GM23248 (cell line): Measurements from ENCODE around the gene SPATS2. TPM values are rescaled to one million over a fixed set of nuclear protein-coding genes. Genes with fewer than 3 reads are reported as not detected.

ENCODE experiments used
- DNase-seq: peaks from one replicate; pipeline ENCODE4 v3.0.0-alpha.2; 2015
- H2AFZ ChIP-seq: fragments of 200-600 bp; sonication (generic); 2 replicates; pipeline ENCODE4 v1.6.1; 2016; ENCODE audit warnings: antibody characterized with exemption
- H3F3A ChIP-seq: fragments of 200-600 bp; sonication (generic); 2 replicates; pipeline ENCODE4 v1.6.1; 2016; ENCODE audit warnings: mild to moderate bottlenecking, antibody characterized with exemption, mixed run types; ENCODE audit not compliant: insufficient read depth
- H3K27ac ChIP-seq: fragments of 200-600 bp; sonication (generic); 2 replicates; pipeline ENCODE4 v1.5.1; 2016; ENCODE audit warnings: mild to moderate bottlenecking
- H3K27me3 ChIP-seq: fragments of 200-600 bp; sonication (generic); replicated peaks from 2 replicates; pipeline ENCODE4 v1.6.1; 2016; ENCODE audit warnings: mild to moderate bottlenecking; ENCODE audit not compliant: insufficient read depth
- H3K36me3 ChIP-seq: fragments of 200-600 bp; sonication (generic); 2 replicates; pipeline ENCODE4 v1.6.1; 2016; ENCODE audit warnings: low read depth, mild to moderate bottlenecking
- H3K4me1 ChIP-seq: fragments of 200-600 bp; sonication (generic); 2 replicates; pipeline ENCODE4 v1.6.1; 2016; ENCODE audit warnings: mild to moderate bottlenecking; ENCODE audit not compliant: insufficient read depth
- H3K4me2 ChIP-seq: fragments of 200-600 bp; sonication (generic); one replicate; pipeline ENCODE4 v1.6.1; 2016; ENCODE audit warnings: mild to moderate bottlenecking; ENCODE audit not compliant: unreplicated experiment
- H3K4me3 ChIP-seq: fragments of 200-600 bp; sonication (generic); 2 replicates; pipeline ENCODE4 v1.5.1; 2016; ENCODE audit warnings: mild to moderate bottlenecking
- H3K79me2 ChIP-seq: fragments of 200-600 bp; sonication (generic); 2 replicates; pipeline ENCODE4 v1.6.1; 2016; ENCODE audit warnings: mild to moderate bottlenecking; ENCODE audit not compliant: insufficient read depth
- H3K9ac ChIP-seq: fragments of 200-600 bp; sonication (generic); 2 replicates; pipeline ENCODE4 v1.6.1; 2016; ENCODE audit warnings: mild to moderate bottlenecking
- H3K9me2 ChIP-seq: fragments of 200-600 bp; sonication (generic); 2 replicates; pipeline ENCODE4 v1.6.1; 2016; ENCODE audit warnings: mixed run types, mild to moderate bottlenecking, moderate library complexity; ENCODE audit not compliant: insufficient read depth
- H3K9me3 ChIP-seq: fragments of 200-600 bp; sonication (generic); one replicate; pipeline ENCODE4 v1.6.1; 2017; ENCODE audit warnings: low read depth
- H4K20me1 ChIP-seq: fragments of 200-600 bp; sonication (generic); 2 replicates; pipeline ENCODE4 v1.6.0; 2016; ENCODE audit not compliant: insufficient read depth
- EZH2 ChIP-seq: fragments of 200-600 bp; sonication (generic); IDR thresholded peaks from 2 replicates; pipeline ENCODE4 v1.6.1; 2018; ENCODE audit warnings: antibody characterized with exemption, mild to moderate bottlenecking; ENCODE audit not compliant: insufficient read depth, poor library complexity, severe bottlenecking
- EZH2phosphoT487 ChIP-seq: fragments of 200-600 bp; sonication (generic); IDR thresholded peaks from 2 replicates; pipeline ENCODE4 v1.6.1; 2018; ENCODE audit warnings: antibody characterized with exemption, moderate library complexity, mild to moderate bottlenecking, low read depth; ENCODE audit not compliant: insufficient read depth
- WGBS, 2 experiments: methylation state at CpG; one replicate each; pipeline ENCODE4 v1.1.6; 2015 to 2017; ENCODE audit warnings: low lambda C conversion rate in 2 of 2, low coverage in 1 of 2; ENCODE audit errors: missing lambda C conversion rate in 2 of 2; 5-methylcytosine and 5-hydroxymethylcytosine counted together
- in situ Hi-C: fragments of 300-500 bp; cut with MboI; formaldehyde crosslinking; loops from 2 replicates; pipeline ENCODE4 v1.15.0; 2020
- polyA plus RNA-seq: library from polyadenylated mRNA; unstranded; fragments of >200 nt; fragmentation: Nextera tagmentation; extraction: Ambion mirVana; gene quantifications from 2 replicates; pipeline ENCODE4 v1.2.1, GENCODE V29; 2016
- total RNA-seq: library from RNA; depleted of rRNA; stranded (reverse); fragments of >200 nt; shearing (Covaris generic); gene quantifications from 2 replicates; pipeline ENCODE4 v1.2.3, GENCODE V29; 2014

The SPATS2 gene
- total and polyA plus RNA-seq, 2 experiments from 2014 or later = 22.3 to 25.0 TPM

- no peak overlapping the region for H3K9ac ChIP-seq
- WGBS, 2 experiments = 97 to 100% methylated on average over 1 of the region's 1 CpG
- H3K9me2 ChIP-seq = no peaks in the 10 kb centered on the region
- in situ Hi-C loops = no loop called here
- peaks cover 33% of the 10 kb centered on the region for H3K79me2 ChIP-seq
- H4K20me1 ChIP-seq = no peaks in the 10 kb centered on the region
- no peak overlapping the region for H3K4me2 ChIP-seq
- H3F3A ChIP-seq = no peaks in the 10 kb centered on the region
- H3K27me3 ChIP-seq = no peaks in the 10 kb centered on the region
- no peak overlapping the region for H3K4me3 ChIP-seq
- no peak overlapping the region for H2AFZ ChIP-seq
- H3K9me3 ChIP-seq = no peaks in the 10 kb centered on the region
- H3K36me3 ChIP-seq = no peaks in the 10 kb centered on the region
- no peak for DNase-seq
- H3K27ac ChIP-seq = no peak overlapping the region
- TF ChIP-seq EZH2 = no peak
- no peak for TF ChIP-seq EZH2phosphoT487
- H3K4me1 ChIP-seq = 0 out of 2 replicates have a peak, but pooled peaks cover 3% of the 10 kb centered on the region
Measured at GRCh38 chr12:49410818-49411217, 43.6 kb downstream of the SPATS2 start.

GRCh38 chr12:49413010-49413409 is 45.7 kb downstream of the SPATS2 start:
- no peaks in the 10 kb centered on the region for H3K9me3 ChIP-seq
- no peak overlapping the region for H2AFZ ChIP-seq
- in situ Hi-C loops = no loop called here
- TF ChIP-seq EZH2phosphoT487 (no peak), EZH2 (no peak)
- WGBS, 2 experiments = 72 to 76% methylated on average over 6 of the region's 6 CpGs
- no peak overlapping the region for H3K4me3 ChIP-seq
- no peaks in the 10 kb centered on the region for H3K27me3 ChIP-seq
- no peaks in the 10 kb centered on the region for H3K9me2 ChIP-seq
- peak; percentile 26 for DNase-seq
- no peaks in the 10 kb centered on the region for H4K20me1 ChIP-seq
- H3K79me2 ChIP-seq = peaks cover 24% of the 10 kb centered on the region; the same call in 1 of the 2 replicates
- no peak overlapping the region for H3K4me2 ChIP-seq
- no peak overlapping the region for H3K9ac ChIP-seq
- H3K27ac ChIP-seq = no peak overlapping the region
- 0 out of 2 replicates have a peak, but pooled peaks cover 3% of the 10 kb centered on the region for H3K4me1 ChIP-seq
- no peaks in the 10 kb centered on the region for H3K36me3 ChIP-seq
- H3F3A ChIP-seq = no peaks in the 10 kb centered on the region

GRCh38 chr12:49413796-49414195 is 46.5 kb downstream of the SPATS2 start:
- Histone ChIP-seq H3K9ac (no peak overlapping the region), H3K9me2 (no peaks in the 10 kb centered on the region), H4K20me1 (no peaks in the 10 kb centered on the region), H3F3A (no peaks in the 10 kb centered on the region), H3K27me3 (no peaks in the 10 kb centered on the region), H3K9me3 (no peaks in the 10 kb centered on the region), H3K79me2 (peaks cover 30% of the 10 kb centered on the region; the same call in 1 of the 2 replicates), H2AFZ (no peak overlapping the region), H3K27ac (no peak overlapping the region), H3K4me2 (no peak overlapping the region), H3K36me3 (no peaks in the 10 kb centered on the region), H3K4me3 (no peak overlapping the region), H3K4me1 (0 out of 2 replicates have a peak, but pooled peaks cover 3% of the 10 kb centered on the region)
- in situ Hi-C loops = no loop called here
- DNase-seq = peak; percentile 10
- TF ChIP-seq EZH2 = no peak
- no peak for TF ChIP-seq EZH2phosphoT487

GRCh38 chr12:49414364-49414763 is 47.1 kb downstream of the SPATS2 start:
- H3K9me3 ChIP-seq = no peaks in the 10 kb centered on the region
- H3K4me3 ChIP-seq = no peak overlapping the region
- H3K4me2 ChIP-seq = no peak overlapping the region
- no peaks in the 10 kb centered on the region for H3K27me3 ChIP-seq
- 0 out of 2 replicates have a peak, but pooled peaks cover 3% of the 10 kb centered on the region for H3K4me1 ChIP-seq
- no peaks in the 10 kb centered on the region for H4K20me1 ChIP-seq
- no peak overlapping the region for H2AFZ ChIP-seq
- TF ChIP-seq EZH2phosphoT487 = no peak
- H3K36me3 ChIP-seq = no peaks in the 10 kb centered on the region
- no peaks in the 10 kb centered on the region for H3K9me2 ChIP-seq
- no peak overlapping the region for H3K27ac ChIP-seq
- H3K79me2 ChIP-seq = peaks cover 33% of the 10 kb centered on the region; the same call in 1 of the 2 replicates
- no peaks in the 10 kb centered on the region for H3F3A ChIP-seq
- in situ Hi-C loops = no loop called here
- WGBS, 2 experiments = 98 to 100% methylated on average over 2 of the region's 2 CpGs
- H3K9ac ChIP-seq = no peak overlapping the region
- DNase-seq = no peak

- H3K4me2 ChIP-seq = no peak overlapping the region
- in situ Hi-C loops = no loop called here
- no peaks in the 10 kb centered on the region for H4K20me1 ChIP-seq
Measured at GRCh38 chr12:49415521-49415970, 48.3 kb downstream of the SPATS2 start.

More at GRCh38 chr12:49415521-49415970, 48.3 kb downstream of the SPATS2 start:
- no peak for DNase-seq
- Histone ChIP-seq H3K27me3 (no peaks in the 10 kb centered on the region), H3K36me3 (no peaks in the 10 kb centered on the region), H3K4me1 (0 out of 2 replicates have a peak, but pooled peaks cover 3% of the 10 kb centered on the region), H2AFZ (no peak overlapping the region), H3K79me2 (peaks cover 38% of the 10 kb centered on the region; the same call in 1 of the 2 replicates), H3K9me3 (no peaks in the 10 kb centered on the region), H3K9ac (no peak overlapping the region), H3K9me2 (no peaks in the 10 kb centered on the region), H3K4me3 (no peak overlapping the region), H3F3A (no peaks in the 10 kb centered on the region), H3K27ac (no peak overlapping the region)
- TF ChIP-seq EZH2phosphoT487 (no peak), EZH2 (no peak)
- WGBS, 2 experiments = 87 to 93% methylated on average over 3 of the region's 3 CpGs
